ENCODE results near the gene P3H4.

Gene P3H4

DNA sequence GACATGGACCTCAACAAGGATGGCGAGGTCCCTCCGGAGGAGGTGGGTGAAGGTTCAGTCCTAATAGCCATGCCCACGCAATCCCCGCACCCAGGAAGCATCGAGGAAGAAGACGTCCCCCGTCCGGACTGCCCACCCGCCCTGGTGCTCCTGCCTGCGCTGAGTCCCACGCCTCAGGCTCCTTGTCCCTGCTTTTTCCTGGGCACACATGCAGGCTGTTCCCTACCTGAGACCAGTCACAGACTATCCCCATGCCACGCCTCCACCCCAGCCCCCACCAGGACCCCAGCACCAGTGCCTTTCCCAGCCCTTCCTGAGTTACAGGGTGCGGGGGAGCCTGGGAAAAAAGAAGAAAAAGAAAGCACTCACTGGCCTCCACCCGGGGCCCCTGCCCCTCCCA is 10.0 kb upstream of the P3H4 start:
- no peak for DNase-seq (ENCODE audit: low spot score)

DNA sequence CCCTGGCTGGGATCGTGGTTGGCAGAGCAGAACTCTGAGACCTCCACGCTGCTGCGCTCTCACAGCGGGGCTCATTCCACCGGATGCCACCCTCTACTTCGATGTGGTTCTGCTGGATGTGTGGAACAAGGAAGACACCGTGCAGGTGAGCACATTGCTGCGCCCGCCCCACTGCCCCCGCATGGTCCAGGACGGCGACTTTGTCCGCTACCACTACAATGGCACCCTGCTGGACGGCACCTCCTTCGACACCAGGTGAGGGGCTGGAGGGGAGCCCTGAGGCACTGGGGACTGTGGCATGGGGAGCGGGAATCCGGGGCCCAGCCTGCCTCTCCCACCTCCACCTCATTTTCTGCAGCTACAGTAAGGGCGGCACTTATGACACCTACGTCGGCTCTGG is 6.3 kb upstream of the P3H4 start:
- no peak for DNase-seq (ENCODE audit: low spot score)

DNA sequence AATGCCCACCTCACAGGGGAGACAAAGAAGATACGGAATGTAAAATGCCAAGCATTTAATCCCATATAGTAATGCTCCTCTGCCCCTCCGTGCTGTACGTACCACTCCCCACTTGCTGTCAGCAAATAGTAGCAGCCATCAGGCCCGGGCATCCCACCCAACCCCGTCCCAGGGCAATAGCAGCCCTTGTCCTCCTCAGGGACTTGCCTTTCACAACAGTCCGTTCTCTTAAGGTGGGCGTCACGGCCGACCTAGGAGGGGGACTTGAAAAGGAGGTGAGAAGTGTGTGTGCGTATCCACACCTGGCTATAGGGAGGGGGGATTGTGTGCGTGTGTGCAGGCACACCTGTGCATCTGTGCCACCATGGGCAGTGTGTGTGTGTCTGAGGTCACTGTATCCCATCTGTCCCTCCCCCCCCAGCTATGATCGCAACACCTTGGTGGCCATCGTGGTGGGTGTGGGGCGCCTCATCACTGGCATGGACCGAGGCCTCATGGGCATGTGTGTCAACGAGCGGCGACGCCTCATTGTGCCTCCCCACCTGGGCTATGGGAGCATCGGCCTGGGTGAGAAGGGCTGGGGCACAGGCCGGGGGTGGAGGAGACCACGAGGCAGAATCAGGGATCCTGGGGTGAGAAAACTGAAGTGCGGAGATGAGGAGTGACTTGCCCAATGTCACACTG is 5.0 kb upstream of the P3H4 start:
- no peak for DNase-seq (ENCODE audit: low spot score)

DNA sequence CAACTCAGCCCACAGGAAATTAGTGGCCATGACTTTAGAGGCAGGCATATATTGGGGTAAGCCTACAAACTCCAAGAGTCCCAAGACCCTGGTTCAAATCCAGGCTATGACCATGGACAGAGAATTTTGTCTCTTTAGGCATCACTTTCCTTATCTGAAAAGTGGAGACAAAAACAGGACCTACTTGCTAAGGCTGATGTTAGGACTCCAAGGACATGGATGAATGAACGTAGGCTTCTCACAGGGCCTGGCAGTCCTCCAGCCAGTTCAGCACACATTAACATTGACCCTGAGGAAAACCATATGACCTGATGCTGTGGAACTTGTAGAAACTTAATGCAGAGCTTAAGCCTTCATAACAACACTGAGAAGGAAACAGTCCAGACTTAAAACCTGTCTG is 2.4 kb upstream of the P3H4 start:
- DNase-seq (ENCODE audit: low spot score), result no peak

DNA sequence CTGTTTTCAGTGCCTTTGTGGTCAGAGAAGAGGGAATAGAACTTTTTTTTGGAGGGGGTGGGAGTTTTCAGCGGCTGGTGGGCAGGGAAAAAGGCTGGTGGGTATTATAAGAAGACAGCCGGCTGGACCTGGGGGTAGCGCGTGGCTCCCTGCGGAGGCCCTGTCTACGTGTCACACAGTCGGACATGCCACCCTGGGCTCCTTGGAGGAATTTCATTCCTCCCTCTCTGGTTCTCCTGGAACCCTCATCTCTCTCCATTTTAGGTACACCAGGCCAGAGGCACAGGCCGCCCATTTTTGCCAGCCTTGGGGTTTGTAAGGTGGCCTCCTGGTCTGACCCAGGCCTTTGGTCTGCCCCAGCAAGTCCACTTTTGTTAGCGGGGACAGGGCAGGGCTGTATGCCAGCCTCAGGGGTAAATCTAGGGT is 2.0 kb upstream of the P3H4 start:
- no peak for DNase-seq (ENCODE audit: low spot score)

DNA sequence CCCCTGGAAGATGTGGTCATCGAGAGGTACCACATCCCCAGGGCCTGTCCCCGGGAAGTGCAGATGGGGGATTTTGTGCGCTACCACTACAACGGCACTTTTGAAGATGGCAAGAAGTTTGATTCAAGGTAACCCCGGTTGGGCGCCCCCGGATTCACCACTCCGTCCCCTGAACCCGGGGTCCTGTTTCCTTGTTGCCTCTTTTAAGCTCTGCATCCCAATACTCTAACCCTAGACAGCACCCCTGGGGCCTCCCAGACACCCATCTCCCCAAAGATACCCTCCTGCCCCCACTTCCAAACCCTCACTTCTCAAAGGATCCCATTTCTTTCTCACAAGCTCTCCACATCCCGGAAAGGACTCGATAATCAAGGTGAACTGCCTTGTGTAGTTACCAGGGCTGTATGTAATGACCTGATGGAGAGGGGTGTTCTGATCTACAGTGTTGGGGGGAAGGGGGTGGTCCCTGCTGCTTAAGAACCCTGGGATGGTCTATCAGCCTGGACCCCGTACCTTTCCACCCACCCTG is 1.5 kb upstream of the P3H4 start:
- DNase-seq (ENCODE audit: low spot score), result no peak

DNA sequence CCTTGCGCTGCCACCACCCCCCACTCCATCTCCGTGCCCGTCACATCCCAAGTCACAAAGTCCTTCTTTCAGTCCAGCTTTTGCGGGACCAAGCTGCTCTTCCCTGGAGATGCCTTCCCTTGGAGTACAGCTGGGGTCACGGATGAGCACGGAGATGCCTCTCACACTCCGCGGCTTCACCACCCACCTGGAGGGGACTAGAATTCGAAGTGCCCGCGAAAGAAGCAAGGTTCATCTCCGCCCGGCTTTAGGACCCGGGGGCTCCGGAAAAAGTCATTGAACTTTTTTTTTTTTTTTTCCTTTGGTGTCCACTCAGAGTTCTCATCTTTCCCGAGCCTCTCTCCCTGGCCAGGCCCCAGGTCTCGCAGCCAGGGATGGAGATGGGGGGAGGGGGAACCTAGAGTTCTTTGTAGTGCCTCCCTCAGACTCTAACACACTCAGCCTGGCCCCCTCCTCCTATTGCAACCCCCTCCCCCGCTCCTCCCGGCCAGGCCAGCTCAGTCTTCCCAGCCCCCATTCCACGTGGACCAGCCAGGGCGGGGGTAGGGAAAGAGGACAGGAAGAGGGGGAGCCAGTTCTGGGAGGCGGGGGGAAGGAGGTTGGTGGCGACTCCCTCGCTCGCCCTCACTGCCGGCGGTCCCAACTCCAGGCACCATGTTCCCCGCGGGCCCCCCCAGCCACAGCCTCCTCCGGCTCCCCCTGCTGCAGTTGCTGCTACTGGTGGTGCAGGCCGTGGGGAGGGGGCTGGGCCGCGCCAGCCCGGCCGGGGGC is 817 bp upstream of the P3H4 start, which contains the start of gene FKBP10:
Gene FKBP10 (plus strand): TSS at position 624 of the 771 bp plus-strand sequence. CDS start 31 bp downstream, at position 655.
- peak; percentile 94 for DNase-seq (ENCODE audit: low spot score)

DNA sequence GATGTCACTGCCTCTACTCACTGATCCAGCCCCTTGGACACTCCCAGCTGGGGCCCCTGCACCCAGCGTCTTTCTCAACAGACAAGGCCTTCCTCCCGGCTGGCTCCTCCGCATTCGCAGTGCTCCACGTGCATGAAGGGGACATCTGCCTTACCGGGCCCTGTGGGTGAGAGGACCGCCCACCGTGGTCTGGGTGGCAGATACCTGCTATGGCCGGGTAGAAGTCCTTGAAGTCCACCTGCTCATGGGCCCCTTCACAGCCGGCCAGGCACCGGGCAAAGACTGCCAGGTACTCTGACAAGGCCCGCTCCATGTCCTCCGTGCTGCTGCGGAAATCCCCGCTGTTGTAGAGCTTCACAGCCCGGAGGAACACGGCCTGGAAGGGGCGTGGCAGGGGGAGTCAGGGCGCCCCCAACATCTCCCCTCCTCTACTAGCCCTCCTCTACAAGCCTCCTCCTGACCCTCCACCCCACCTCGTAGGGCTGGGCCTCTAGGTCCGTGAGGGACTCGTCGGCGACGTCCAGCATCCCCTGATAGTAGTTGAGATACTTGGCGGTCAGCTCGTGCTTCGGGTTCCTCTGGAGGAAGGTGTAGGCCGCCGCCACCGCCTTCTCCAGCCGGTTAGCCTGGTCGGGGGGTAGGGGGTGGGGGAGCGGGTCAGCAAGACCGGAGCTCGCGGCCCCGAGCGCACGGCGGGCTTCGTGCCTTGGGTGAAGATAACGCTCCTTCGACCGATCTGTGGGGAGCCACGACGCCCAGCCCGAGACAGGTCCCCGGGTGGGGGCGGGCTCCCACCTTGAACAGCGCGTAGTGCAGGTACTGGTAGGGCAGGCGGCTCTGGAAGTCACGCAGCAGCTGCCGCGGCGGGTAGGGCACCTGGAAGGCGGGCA is 845 bp downstream of the P3H4 start:
- DNase-seq (ENCODE audit: low spot score), result no peak

DNA sequence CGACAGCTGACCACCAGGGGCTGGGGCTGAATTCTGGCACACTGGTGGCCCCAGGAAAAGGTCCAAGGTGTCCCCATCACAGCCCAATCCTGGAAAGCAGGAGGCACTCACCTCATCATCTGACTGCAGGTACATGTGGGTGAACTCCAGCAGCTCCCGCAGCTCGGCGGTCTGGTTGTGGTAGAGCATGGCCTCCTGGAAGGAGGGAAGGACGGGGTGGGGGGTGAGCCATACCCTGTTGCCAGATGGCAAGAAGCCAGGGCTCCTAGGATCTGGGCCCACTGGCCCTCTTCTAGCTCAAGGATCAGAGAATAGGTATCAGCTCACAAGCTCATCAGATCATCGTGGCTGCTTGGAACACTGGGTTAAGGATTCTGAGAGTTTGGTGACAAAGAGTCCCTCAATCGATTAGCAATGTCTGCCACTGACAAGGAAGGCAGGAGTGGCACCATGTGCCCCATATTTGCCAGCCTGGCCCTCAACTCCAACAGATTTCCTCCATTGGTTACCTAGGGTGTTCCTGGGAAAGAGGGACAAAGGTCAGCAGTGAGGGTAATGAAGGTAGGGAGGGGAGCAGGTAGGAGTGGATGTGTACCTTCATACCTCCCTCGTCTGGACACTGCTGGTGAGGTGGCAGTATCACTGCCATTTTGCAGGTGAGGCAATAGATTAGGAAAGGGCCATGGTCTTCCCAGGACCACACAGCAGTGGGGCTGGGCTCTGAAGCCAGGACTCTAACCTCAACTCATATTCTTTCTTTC is 4.9 kb downstream of the P3H4 start:
- no peak for DNase-seq (ENCODE audit: low spot score)

DNA sequence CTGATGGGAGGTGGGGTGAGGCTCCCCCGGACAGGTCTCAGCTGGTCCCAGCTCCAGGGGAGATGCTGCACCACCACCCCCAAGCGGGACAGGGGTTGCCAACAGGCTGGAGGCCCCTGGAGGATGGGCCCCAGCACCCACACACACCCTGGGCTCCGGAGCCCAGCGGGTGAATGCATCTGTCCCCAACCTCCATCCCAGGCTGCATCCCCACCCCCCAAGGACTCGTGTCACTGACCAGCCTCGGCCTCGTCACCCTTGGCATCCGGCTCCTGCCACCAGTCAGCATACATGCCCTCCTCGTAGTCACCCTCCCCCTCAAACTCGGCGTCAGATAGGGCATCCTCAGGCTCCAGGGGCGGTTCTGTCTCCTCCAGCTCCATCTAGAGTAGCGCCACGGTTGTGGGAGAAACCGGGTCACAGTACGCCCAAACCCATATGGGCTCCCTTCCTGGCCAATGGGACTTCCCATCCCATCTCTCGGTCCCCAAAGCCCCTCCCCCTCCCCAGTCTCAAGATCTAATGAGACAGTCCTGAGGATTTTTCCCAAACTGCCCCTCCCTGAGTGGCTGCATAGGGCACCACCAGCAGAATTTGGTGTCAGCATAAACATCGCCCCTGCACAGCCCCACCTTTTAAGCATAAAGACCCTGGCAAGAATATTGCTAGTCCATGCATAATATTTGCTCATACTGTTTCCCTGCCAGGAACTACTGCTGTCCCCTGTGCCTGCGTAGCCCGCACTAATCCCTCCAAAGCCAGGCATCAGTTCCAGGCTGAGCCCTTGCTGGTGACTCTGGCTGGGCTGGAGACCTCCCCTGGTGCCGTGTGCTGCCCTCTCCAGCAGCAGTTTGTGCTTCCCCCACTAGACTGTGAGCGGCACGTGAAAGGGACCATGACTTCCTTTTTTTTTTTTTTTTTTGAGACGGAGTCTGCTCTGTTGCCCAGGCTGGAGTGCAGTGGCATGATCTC is 8.4 kb downstream of the P3H4 start:
- no peak for DNase-seq (ENCODE audit: low spot score)

DNA sequence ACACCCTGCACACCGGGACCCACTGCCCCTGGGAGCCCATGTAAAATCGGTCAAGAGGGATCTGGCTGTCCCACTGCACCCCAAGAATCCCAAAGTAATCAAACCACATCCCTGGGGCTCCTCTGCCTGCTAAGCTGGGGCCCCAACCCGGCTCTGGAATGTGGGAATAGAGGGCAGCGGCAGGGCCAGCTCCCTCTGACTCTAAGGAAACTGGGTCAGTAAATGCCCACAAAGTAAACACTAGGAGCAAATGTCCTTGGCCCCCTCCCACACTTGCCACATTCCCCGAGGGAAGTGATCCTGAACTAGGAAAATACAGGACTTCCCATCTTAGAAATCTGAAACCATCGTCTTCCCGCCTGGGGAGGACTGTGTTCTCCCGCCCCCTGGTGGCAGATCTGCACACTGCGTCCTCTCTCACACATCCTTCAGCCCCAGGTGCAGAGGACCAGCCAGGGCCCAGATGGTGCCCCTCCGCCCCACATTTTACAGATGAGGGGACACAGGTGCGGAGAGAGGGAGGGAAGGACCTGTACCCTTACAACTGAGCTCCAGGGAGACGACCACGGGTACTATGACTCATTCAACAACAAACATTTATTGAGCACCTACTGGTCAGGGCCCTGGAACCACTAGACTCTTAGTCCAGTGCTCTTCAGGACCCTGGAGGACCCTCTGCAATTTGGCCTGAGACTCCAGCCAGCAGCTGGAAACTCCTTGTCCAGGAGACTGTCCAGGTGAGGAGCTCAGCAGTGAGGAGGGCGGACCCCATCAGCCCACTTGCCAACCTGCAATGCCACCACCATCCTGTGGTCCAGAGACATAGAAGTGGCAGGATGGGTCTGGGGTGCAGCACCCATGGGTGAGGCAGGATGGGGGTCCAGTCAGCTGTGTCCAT is 10.1 kb downstream of the P3H4 start:
- DNase-seq (ENCODE audit: low spot score), result peak; percentile 82

DNA sequence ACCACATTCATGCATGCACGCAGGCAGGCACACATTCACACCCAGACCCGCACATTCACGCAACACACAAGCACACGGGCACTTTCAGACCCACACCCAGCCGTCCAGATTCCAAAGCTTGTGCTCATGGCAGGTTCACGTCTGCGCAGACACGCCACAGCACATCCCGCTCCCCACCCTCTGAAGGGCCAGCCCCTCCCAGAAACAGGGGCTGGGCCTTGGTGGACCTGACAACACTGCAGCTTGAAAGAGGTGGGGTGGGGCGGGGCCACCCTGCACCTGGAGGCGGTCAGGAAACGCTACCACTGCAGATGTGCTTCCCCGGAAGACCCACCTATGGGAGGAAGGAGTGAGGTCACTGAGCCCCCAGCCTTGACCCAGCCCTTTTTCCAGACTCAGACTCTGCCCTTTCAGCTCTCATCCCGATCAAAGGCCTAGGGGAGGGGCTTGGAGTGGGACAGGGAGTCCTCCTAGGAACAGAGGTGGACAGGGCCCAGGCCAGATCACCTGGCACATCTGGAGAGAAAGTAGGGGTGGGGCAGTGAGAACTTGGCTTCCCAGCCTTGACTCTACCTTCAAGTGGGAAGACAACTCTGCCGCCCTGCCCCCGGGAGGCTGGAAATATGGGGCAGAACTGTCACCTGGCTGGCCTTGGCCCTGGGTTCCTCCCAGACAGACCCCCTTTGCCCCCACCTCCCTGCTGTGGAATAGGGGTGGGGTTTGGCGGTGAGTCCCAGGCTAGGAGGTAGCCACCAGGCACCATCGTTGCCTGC is 11.0 kb downstream of the P3H4 start:
- no peak for DNase-seq (ENCODE audit: low spot score)

DNA sequence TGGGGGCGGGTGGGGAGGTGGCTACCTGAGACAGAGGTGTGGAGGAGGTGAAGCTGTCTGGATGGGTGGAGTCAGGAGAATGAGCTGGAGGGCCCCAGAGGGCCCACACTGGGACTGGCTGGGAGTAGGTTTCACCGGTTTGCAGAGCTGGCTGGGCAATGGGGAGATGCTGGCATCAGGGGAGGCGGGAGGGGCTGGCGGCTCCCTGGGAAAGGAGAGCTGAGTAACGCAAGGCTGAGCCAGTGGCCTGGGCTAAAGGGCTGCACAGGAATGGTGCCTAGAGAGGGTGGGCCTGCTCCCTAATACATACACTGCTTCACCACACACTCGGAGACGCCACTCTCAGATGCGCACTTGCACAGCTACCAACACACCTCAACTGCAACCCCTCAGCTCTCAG is 12.4 kb downstream of the P3H4 start:
- DNase-seq (ENCODE audit: low spot score), result no peak

DNA sequence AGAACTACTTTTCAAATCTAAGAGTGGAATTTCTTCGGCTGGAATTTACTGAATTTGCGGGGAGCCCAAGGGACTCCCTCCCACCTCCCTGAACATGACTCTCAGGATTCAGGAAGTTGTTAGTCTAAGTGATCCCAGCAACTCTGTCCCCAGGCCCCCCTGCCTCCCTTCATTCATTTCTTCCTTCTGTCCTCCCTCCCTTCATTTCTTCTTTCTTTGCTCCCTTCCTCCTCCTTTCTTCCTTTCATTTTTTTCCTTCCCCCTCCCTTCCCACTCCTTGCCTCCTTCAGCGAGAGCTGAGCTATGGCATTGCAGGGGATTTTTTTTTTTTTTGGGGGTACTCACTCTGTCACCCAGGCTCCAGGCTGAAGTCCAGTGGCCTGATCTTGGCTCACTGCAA is 14.4 kb downstream of the P3H4 start:
- DNase-seq (ENCODE audit: low spot score), result no peak

DNA sequence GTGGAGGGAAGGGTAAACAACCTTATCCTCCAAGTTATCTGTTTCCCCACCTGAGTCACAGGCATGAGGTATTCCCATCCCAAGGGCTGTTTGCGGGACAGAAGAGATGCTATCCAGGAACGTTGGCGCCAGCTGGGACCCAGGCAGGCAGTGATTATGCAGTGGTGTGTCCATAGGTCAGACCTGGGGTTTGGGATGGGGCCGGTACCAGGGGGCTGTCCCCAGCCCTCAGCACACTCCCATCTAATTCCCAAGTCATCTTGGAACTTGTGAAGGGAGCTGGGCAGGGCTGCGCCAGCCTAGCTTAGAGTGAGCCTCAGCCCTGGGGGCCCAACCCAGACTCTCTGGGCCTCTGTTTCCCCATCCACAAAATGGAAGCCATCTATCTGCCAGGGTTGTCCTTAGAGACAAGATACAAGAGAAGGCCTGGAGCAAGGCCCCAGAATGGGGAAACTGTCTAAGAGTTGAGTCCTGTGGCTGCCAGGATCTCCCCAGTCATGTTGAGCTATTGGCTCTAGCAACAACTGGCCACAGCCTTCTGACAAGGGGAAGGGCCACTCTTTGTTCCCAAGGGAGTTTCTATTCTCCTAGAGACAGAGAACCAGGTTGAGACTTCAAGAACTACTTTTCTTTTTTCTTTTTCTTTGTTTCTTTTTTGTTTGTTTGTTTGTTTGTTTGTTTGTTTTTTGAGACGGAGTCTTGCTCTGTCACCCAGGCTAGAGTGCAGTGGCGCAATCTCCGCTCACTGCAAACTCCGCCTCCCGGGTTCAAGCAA is 15.4 kb downstream of the P3H4 start:
- DNase-seq (ENCODE audit: low spot score), result no peak

DNA sequence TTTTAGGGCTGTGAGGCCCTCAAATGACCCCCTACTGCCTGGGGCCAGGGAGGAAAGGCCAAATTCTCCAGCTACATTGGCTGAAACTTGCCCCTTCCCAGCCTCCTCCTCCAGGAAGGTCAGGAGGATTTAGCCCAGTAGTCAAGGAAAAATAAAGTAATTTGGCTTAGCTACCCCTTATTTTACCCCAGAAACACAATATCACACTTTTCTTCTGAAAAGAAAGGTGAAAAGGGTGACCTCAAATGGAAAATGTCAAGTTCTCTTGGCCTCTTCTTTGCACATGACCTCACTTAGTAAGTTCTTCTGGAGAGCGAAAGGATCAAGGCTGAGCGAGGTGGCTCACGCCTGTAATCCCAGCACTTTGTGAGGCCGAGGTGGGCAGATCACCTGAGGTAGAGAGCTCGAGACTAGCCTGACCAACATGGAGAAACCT is 17.2 kb downstream of the P3H4 start:
- no peak for DNase-seq (ENCODE audit: low spot score)

DNA sequence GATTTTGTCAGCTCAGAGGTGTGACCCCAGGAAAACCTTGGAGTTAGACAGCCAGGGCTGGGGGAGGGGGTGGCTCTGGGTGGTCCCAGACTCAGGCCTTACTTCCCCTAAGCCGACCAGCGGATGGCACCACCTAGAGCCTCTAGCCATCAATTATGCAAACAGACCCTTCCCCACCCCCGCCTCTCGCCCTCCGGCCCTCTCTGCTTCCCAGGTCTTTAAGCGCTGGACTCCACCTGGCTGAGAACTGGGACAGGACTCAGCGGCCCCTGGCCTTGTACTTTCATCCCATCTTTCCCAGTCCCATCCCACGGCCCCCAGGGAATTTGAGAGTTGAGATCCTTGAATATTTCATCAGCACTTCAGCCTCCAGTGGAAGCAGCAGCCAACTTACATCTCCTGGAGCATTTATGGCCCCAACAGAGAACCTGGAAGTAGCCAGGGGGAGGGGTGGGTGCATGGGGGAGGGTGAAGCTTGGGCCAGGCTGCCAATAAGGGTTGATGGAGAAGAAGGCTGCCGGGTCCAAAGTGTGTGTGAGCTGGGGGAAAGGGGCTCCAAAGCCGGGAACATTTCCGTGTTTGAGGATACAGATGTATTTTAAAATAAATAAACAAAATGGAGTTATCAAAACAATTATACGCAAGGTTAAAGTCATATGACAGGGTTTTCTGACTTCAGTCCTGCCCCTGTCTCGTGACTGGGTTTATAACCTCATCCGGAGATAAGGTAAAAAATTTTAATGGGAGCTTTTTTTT is 17.8 kb downstream of the P3H4 start:
- DNase-seq (ENCODE audit: low spot score), result no peak
